HCT116 (cell line): ENCODE measurements around the gene CPNE5. TPM values are rescaled to one million over a fixed set of nuclear protein-coding genes. Genes with fewer than 3 reads are reported as not detected.

Experiments used
- ATAC-seq: fragments of 200-7000 bp; cut with Tn5 transposase; 2 replicates; pipeline ENCODE4 v1.9.1; 2020; ENCODE audit warnings: mild to moderate bottlenecking, moderate library complexity
- BruUV-seq: library from RNA; stranded (reverse); fragments of 400-500 nt; replicated peaks from 2 replicates; lab custom pipeline; 2021; lab: Mats Ljungman, UMichigan
- CTCF ChIA-PET: fragments of 300-600 bp; sonication (Branson Sonifier 250); formaldehyde crosslinking; loops from one replicate; lab custom pipeline; 2021; ENCODE audit warnings: antibody characterized with exemption; lab: Charles Lee
- POLR2A ChIA-PET: fragments of 300-600, 350-600 bp; sonication (Branson Sonifier 250); formaldehyde crosslinking; loops from one replicate; lab custom pipeline; 2021; ENCODE audit warnings: antibody characterized with exemption; lab: Charles Lee
- RAD21 ChIA-PET, 2 experiments: fragments of 300-600 bp; sonication (Branson Sonifier 250); formaldehyde crosslinking; loops; one replicate each; lab custom pipeline; 2023; ENCODE audit warnings: low total read pairs in 2 of 2; ENCODE audit not compliant: uncharacterized antibody in 2 of 2, unreplicated experiment in 2 of 2, low non-redundant PET in 1 of 2; lab: Charles Lee
- DNase-seq: peaks from one replicate; pipeline ENCODE4 v3.0.0-alpha.2; 2010; ENCODE audit warnings: low read depth, low spot score
- H2AFZ ChIP-seq: fragments of 200-600 bp; shearing (Covaris generic), sonication (generic); 2 replicates; pipeline ENCODE4 v1.6.1; 2017; ENCODE audit warnings: low read depth, mixed run types, mixed read lengths, antibody characterized with exemption, low read length; ENCODE audit not compliant: poor library complexity, severe bottlenecking
- H3K27ac ChIP-seq: 2 replicates; pipeline ENCODE4 v1.5.1; 2012; ENCODE audit warnings: low read depth, low read length
- H3K27me3 ChIP-seq: fragments of 200-600 bp; sonication (generic); 2 replicates; pipeline ENCODE4 v1.6.1; 2016; ENCODE audit warnings: mixed run types, low read length, mixed read lengths; ENCODE audit not compliant: insufficient read depth
- H3K36me3 ChIP-seq, 2 experiments: fragments of 200-500 bp in 1 of 2; fragments of 200-600 bp in 1 of 2; sonication (Bioruptor generic) in 1 of 2; sonication (generic) in 1 of 2; 2 replicates each; pipeline versions ENCODE4 v1.5.1 to v1.6.1; 2014 to 2016; ENCODE audit warnings: low read length in 2 of 2, inconsistent platforms in 1 of 2, mixed read lengths in 1 of 2, mixed run types in 1 of 2; ENCODE audit not compliant: insufficient read depth in 2 of 2, control insufficient read depth in 1 of 2
- H3K4me1 ChIP-seq, 2 experiments: fragments of 200-600 bp in 1 of 2; sonication (generic) in 1 of 2; 2 replicates each; pipeline versions ENCODE4 v1.5.1 to v1.6.1; 2012 to 2017; ENCODE audit warnings: low read length in 2 of 2, inconsistent platforms in 1 of 2, mild to moderate bottlenecking in 1 of 2, mixed read lengths in 1 of 2, mixed run types in 1 of 2, moderate library complexity in 1 of 2; ENCODE audit not compliant: insufficient read depth in 2 of 2, control insufficient read depth in 1 of 2
- H3K4me2 ChIP-seq: fragments of 200-600 bp; sonication (generic); 2 replicates; pipeline ENCODE4 v1.6.1; 2017; ENCODE audit warnings: mixed run types, low read length, mixed read lengths
- H3K4me3 ChIP-seq, 2 experiments: fragments of 200-600 bp in 1 of 2; sonication (generic) in 1 of 2; replicated peaks in 1 of 2; 2 replicates each; pipeline ENCODE4 v1.5.1; 2011 to 2016; ENCODE audit warnings: low read length in 2 of 2, control low read depth in 1 of 2, low read depth in 1 of 2, mild to moderate bottlenecking in 1 of 2, mixed read lengths in 1 of 2, mixed run types in 1 of 2
- H3K79me2 ChIP-seq: fragments of 200-600 bp; sonication (generic); 2 replicates; pipeline ENCODE4 v1.6.1; 2017; ENCODE audit warnings: mild to moderate bottlenecking, mixed run types, low read length, moderate library complexity, mixed read lengths; ENCODE audit not compliant: insufficient read depth
- H3K9ac ChIP-seq: fragments of 200-600 bp; sonication (generic); 2 replicates; pipeline ENCODE4 v1.6.1; 2016; ENCODE audit warnings: low read length, mixed read lengths
- H3K9me2 ChIP-seq: fragments of 200-600 bp; sonication (generic), shearing (Covaris generic); 2 replicates; pipeline ENCODE4 v1.6.1; 2017; ENCODE audit warnings: mixed run types, mild to moderate bottlenecking, moderate library complexity; ENCODE audit not compliant: insufficient read depth
- H3K9me3 ChIP-seq, 2 experiments: fragments of 200-500 bp in 1 of 2; fragments of 200-600 bp in 1 of 2; sonication (Bioruptor generic) in 1 of 2; sonication (generic) in 1 of 2; 2 replicates each; pipeline ENCODE4 v1.6.1; 2014 to 2017; ENCODE audit warnings: low read length in 2 of 2, mixed read lengths in 2 of 2, inconsistent platforms in 1 of 2, low read depth in 1 of 2, mild to moderate bottlenecking in 1 of 2, mixed run types in 1 of 2, moderate library complexity in 1 of 2; ENCODE audit not compliant: control insufficient read depth in 1 of 2, insufficient read depth in 1 of 2
- H4K20me1 ChIP-seq: fragments of 200-600 bp; sonication (generic), shearing (Covaris generic); 2 replicates; pipeline ENCODE4 v1.6.1; 2017; ENCODE audit warnings: mixed run types, mild to moderate bottlenecking, moderate library complexity; ENCODE audit not compliant: insufficient read depth
- CBX3 ChIP-seq: IDR thresholded peaks from 2 replicates; pipeline ENCODE4 v1.6.1; 2012; ENCODE audit warnings: low read depth
- CEBPB ChIP-seq: IDR thresholded peaks from 2 replicates; pipeline ENCODE4 v1.6.1; 2012; ENCODE audit warnings: low read depth
- EGR1 ChIP-seq: IDR thresholded peaks from 2 replicates; pipeline ENCODE4 v1.6.1; 2012; ENCODE audit warnings: low read depth
- ELF1 ChIP-seq: IDR thresholded peaks from 2 replicates; pipeline ENCODE4 v1.6.1; 2012; ENCODE audit warnings: low read depth, borderline replicate concordance
- EZH2 ChIP-seq: fragments of 200-600 bp; sonication (generic); IDR thresholded peaks from 2 replicates; pipeline ENCODE4 v1.6.1; 2017; ENCODE audit warnings: antibody characterized with exemption, mixed run types
- EZH2phosphoT487 ChIP-seq: fragments of 200-600 bp; IDR thresholded peaks from 2 replicates; pipeline ENCODE4 v1.6.1; 2018; ENCODE audit warnings: antibody characterized with exemption, borderline replicate concordance
- FOSL1 ChIP-seq: IDR thresholded peaks from 2 replicates; pipeline ENCODE4 v1.6.1; 2012; ENCODE audit warnings: low read depth
- POLR2A ChIP-seq: IDR thresholded peaks from 2 replicates; pipeline ENCODE4 v1.7.0; 2011; ENCODE audit warnings: borderline replicate concordance; ENCODE audit not compliant: insufficient read depth, insufficient read length; ENCODE audit errors: extremely low read depth
- SIN3A ChIP-seq: IDR thresholded peaks from 2 replicates; pipeline ENCODE4 v1.6.1; 2012; ENCODE audit warnings: low read depth
- SRF ChIP-seq: IDR thresholded peaks from 2 replicates; pipeline ENCODE4 v1.6.1; 2012; ENCODE audit warnings: low read depth
- TCF7L2 ChIP-seq: IDR thresholded peaks from 2 replicates; pipeline ENCODE4 v1.7.0; 2011; ENCODE audit warnings: borderline replicate concordance, inconsistent platforms; ENCODE audit not compliant: insufficient read depth, insufficient read length; ENCODE audit errors: extremely low read depth
- ZFX ChIP-seq: fragments of 450-650 bp; IDR thresholded peaks from 2 replicates; pipeline ENCODE4 v1.6.1; 2017
- ZNF274 ChIP-seq: fragments of 200-500 bp; sonication (Bioruptor generic); IDR thresholded peaks from 2 replicates; pipeline ENCODE4 v1.6.1; 2014; ENCODE audit warnings: mild to moderate bottlenecking, low read depth, low read length, inconsistent platforms
- intact Hi-C: fragments of 100-400 bp; cut with micrococcal nuclease; formaldehyde crosslinking; loops from 2 replicates; pipeline ENCODE4 v1.10.0; 2022
- total RNA-seq: library from RNA; stranded (reverse); gene quantifications from one replicate; pipeline ENCODE4 v1.2.1, GENCODE V29; 2021; ENCODE audit not compliant: unreplicated experiment
- TF ChIP-seq, protein P1 (sequence below): IDR thresholded peaks from 2 replicates; pipeline ENCODE4 v1.6.1; 2012
- TF ChIP-seq, protein P2 (sequence below), 3 experiments: fragments of 200-600 bp in 1 of 3; sonication (generic) in 1 of 3; IDR thresholded peaks in 2 of 3; conservative IDR thresholded peaks in 1 of 3; 2 replicates each; pipeline ENCODE4 v1.5.1; 2012 to 2017; ENCODE audit warnings: low read depth in 2 of 3, low read length in 2 of 3, antibody characterized with exemption in 1 of 3, borderline replicate concordance in 1 of 3, control low read depth in 1 of 3, mild to moderate bottlenecking in 1 of 3, mixed read lengths in 1 of 3, mixed run types in 1 of 3, moderate library complexity in 1 of 3; ENCODE audit not compliant: insufficient read depth in 1 of 3
- TF ChIP-seq, protein P3 (sequence below): IDR thresholded peaks from 2 replicates; pipeline ENCODE4 v1.6.1; 2012
- TF ChIP-seq, protein P4 (sequence below): IDR thresholded peaks from 2 replicates; pipeline ENCODE4 v1.6.1; 2012; ENCODE audit warnings: low read depth

CPNE5 gene
- total RNA-seq, 1 experiment from 2014 or later: not detected

DNA sequence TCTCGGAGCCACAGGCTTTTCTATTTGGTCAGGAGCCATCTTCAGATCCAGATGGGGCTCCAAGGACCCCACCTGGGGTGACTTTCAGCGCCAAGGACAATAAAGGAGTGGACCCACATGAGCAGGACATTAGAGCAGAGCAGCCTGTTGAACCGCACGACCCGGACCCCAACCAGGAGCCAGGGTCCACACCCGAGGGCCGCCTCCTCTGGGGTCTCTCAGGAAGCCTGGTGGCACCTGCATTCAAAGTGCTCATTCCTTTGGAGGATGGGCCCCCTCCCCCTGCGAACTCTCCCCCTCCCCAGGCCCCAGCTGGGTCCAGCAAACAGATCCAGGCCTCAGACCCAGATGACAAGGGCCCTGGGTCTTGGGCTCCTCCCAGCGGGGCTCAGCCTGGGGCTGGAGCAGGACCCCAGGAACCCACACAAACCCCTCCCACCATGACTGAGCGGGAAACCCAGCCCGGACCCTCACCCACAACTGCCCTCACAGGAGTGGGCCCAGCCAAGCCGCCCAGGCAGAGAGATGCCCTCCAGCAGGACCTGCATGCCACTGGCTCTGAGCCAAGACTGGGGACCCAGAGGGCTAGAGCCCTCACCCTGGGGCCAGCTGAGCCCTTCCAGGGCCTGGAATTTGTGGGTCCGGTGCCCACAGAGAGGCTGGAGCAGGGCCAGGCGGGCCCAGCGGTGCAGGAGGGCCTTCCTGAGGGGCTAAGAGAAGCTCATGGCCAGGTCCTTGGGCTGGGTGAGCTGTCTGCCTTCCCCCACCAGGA, 117.7 kb downstream of the CPNE5 start:
- no peak for ATAC-seq
- Histone ChIP-seq H3K79me2 (no peaks in the 10 kb centered on the region), H2AFZ (no peak overlapping the region), H3K27me3 (no peaks in the 10 kb centered on the region), H3K4me2 (no peak overlapping the region), H3K9me3 (no peaks in the 10 kb centered on the region), H4K20me1 (no peaks in the 10 kb centered on the region), H3K27ac (no peak overlapping the region), H3K9me2 (no peaks in the 10 kb centered on the region), H3K4me1 (no peaks in the 10 kb centered on the region), H3K9ac (no peak overlapping the region), H3K36me3 (no peaks in the 10 kb centered on the region), H3K4me3 (no peak overlapping the region)
- CTCF ChIA-PET: interaction anchor here (0.9 kb wide), 1 partner anchor 107 kb away, joined by 4 read pairs; no protein-coding TSS in a partner anchor
- POLR2A ChIA-PET: no interaction called here
- RAD21 ChIA-PET: no interaction called here
- DNase-seq: no peak
- BruUV-seq: no TSS peak
- intact Hi-C loops: no loop called here
- TF ChIP-seq, protein P1, sequence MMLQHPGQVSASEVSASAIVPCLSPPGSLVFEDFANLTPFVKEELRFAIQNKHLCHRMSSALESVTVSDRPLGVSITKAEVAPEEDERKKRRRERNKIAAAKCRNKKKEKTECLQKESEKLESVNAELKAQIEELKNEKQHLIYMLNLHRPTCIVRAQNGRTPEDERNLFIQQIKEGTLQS: no peak
- no peak for TF ChIP-seq TCF7L2
- no peak for TF ChIP-seq POLR2A
- no peak for TF ChIP-seq CEBPB
- no peak for TF ChIP-seq EZH2
- TF ChIP-seq, protein P2, sequence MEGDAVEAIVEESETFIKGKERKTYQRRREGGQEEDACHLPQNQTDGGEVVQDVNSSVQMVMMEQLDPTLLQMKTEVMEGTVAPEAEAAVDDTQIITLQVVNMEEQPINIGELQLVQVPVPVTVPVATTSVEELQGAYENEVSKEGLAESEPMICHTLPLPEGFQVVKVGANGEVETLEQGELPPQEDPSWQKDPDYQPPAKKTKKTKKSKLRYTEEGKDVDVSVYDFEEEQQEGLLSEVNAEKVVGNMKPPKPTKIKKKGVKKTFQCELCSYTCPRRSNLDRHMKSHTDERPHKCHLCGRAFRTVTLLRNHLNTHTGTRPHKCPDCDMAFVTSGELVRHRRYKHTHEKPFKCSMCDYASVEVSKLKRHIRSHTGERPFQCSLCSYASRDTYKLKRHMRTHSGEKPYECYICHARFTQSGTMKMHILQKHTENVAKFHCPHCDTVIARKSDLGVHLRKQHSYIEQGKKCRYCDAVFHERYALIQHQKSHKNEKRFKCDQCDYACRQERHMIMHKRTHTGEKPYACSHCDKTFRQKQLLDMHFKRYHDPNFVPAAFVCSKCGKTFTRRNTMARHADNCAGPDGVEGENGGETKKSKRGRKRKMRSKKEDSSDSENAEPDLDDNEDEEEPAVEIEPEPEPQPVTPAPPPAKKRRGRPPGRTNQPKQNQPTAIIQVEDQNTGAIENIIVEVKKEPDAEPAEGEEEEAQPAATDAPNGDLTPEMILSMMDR (IDR thresholded peaks at IDR 0.05 in 2 of 3, conservative IDR thresholded peaks at IDR 0.05 in 1 of 3; ENCODE audit: borderline replicate concordance in 1 of 3, insufficient read depth in 1 of 3, low read depth in 2 of 3, low read length in 2 of 3): no peak
- TF ChIP-seq CBX3: no peak
- TF ChIP-seq EGR1: no peak
- TF ChIP-seq SIN3A: no peak
- TF ChIP-seq ZNF274: no peak
- no peak for TF ChIP-seq FOSL1
- TF ChIP-seq, protein P3, sequence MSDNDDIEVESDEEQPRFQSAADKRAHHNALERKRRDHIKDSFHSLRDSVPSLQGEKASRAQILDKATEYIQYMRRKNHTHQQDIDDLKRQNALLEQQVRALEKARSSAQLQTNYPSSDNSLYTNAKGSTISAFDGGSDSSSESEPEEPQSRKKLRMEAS: no peak
- TF ChIP-seq ZFX: no peak
- TF ChIP-seq SRF: no peak
- TF ChIP-seq ELF1: no peak
- TF ChIP-seq EZH2phosphoT487: no peak
- TF ChIP-seq, protein P4, sequence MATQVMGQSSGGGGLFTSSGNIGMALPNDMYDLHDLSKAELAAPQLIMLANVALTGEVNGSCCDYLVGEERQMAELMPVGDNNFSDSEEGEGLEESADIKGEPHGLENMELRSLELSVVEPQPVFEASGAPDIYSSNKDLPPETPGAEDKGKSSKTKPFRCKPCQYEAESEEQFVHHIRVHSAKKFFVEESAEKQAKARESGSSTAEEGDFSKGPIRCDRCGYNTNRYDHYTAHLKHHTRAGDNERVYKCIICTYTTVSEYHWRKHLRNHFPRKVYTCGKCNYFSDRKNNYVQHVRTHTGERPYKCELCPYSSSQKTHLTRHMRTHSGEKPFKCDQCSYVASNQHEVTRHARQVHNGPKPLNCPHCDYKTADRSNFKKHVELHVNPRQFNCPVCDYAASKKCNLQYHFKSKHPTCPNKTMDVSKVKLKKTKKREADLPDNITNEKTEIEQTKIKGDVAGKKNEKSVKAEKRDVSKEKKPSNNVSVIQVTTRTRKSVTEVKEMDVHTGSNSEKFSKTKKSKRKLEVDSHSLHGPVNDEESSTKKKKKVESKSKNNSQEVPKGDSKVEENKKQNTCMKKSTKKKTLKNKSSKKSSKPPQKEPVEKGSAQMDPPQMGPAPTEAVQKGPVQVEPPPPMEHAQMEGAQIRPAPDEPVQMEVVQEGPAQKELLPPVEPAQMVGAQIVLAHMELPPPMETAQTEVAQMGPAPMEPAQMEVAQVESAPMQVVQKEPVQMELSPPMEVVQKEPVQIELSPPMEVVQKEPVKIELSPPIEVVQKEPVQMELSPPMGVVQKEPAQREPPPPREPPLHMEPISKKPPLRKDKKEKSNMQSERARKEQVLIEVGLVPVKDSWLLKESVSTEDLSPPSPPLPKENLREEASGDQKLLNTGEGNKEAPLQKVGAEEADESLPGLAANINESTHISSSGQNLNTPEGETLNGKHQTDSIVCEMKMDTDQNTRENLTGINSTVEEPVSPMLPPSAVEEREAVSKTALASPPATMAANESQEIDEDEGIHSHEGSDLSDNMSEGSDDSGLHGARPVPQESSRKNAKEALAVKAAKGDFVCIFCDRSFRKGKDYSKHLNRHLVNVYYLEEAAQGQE: no peak
